CD4-positive, alpha-beta T cell treated with Interleukin-1 beta for 1 hour (primary cell): Measurements from ENCODE around the gene PIP4K2A.
"Not testable (repeated sequence)": the region's sequence is repeated elsewhere in the genome, so short reads cannot be mapped to it uniquely, and the experiment has no call there.

ENCODE experiments used
- DNase-seq, 2 donors: peaks; one replicate each; pipeline ENCODE4 v3.0.0-alpha.2; 2020 to 2022

The PIP4K2A gene

GRCh38 chr10:22718659-22719058 is 4.3 kb upstream of the PIP4K2A start:
- DNase-seq = not testable (repeated sequence)

- DNase-seq = no peak
Measured at GRCh38 chr10:22717728-22718127, 3.4 kb upstream of the PIP4K2A start.

- DNase-seq = no peak
Measured at GRCh38 chr10:22716943-22717342, 2.6 kb upstream of the PIP4K2A start.

- no peak for DNase-seq
Measured at GRCh38 chr10:22715290-22715625, 880 bp upstream of the PIP4K2A start.

GRCh38 chr10:22713853-22714478 is 412 bp downstream of the PIP4K2A start:
- DNase-seq = peak; percentile 25 to 36

- DNase-seq = peak; percentile 27 to 39
Measured at GRCh38 chr10:22712956-22713852, 1.2 kb downstream of the PIP4K2A start.

GRCh38 chr10:22712211-22712955 is 2.0 kb downstream of the PIP4K2A start:
- peak in 1 of 2 donors; percentile 30 for DNase-seq

- no peak for DNase-seq
Measured at GRCh38 chr10:22711373-22711772, 3.0 kb downstream of the PIP4K2A start.

- DNase-seq = peak in 1 of 2 donors; percentile 19
Measured at GRCh38 chr10:22710139-22710745, 4.1 kb downstream of the PIP4K2A start.

GRCh38 chr10:22708772-22709171 is 5.6 kb downstream of the PIP4K2A start:
- DNase-seq = no peak

- no peak for DNase-seq
Measured at GRCh38 chr10:22705527-22705926, 8.9 kb downstream of the PIP4K2A start.

GRCh38 chr10:22704942-22705341 is 9.4 kb downstream of the PIP4K2A start:
- no peak for DNase-seq

GRCh38 chr10:22704471-22704911 is 9.9 kb downstream of the PIP4K2A start:
- no peak for DNase-seq

GRCh38 chr10:22702348-22702747 is 12.0 kb downstream of the PIP4K2A start:
- no peak for DNase-seq

GRCh38 chr10:22701132-22701826 is 13.1 kb downstream of the PIP4K2A start:
- DNase-seq = no peak

GRCh38 chr10:22700489-22700888 is 13.9 kb downstream of the PIP4K2A start:
- DNase-seq = no peak

- no peak for DNase-seq
Measured at GRCh38 chr10:22699976-22700375, 14.4 kb downstream of the PIP4K2A start.

- DNase-seq = no peak
Measured at GRCh38 chr10:22698941-22699440, 15.4 kb downstream of the PIP4K2A start.

- DNase-seq = no peak
Measured at GRCh38 chr10:22697800-22698199, 16.6 kb downstream of the PIP4K2A start.

- no peak for DNase-seq
Measured at GRCh38 chr10:22697101-22697500, 17.3 kb downstream of the PIP4K2A start.

GRCh38 chr10:22693860-22694259 is 20.5 kb downstream of the PIP4K2A start:
- no peak for DNase-seq

GRCh38 chr10:22693371-22693784 is 21.0 kb downstream of the PIP4K2A start:
- peak in 1 of 2 donors; percentile 34 for DNase-seq
